T-helper 1 cell treated with Interleukin-12 subunit alpha and Interleukin-12 subunit beta and Interleukin-4 antibody, amounts not matched to agents 30 ng/mL and 1 ng/mL, for 36 hours (primary cell): ENCODE results near the gene STX18. TPM values are rescaled to one million over a fixed set of nuclear protein-coding genes. Genes with fewer than 3 reads are reported as not detected.
"Not testable (repeated sequence)": the region's sequence is repeated elsewhere in the genome, so short reads cannot be mapped to it uniquely, and the experiment has no call there.

Experiments used
- intact Hi-C: fragments of 100-400 bp; cut with micrococcal nuclease; formaldehyde crosslinking; loops from one replicate; pipeline ENCODE4 v1.15.1; 2024
- total RNA-seq: library from RNA; stranded (reverse); gene quantifications from 2 replicates; pipeline ENCODE4 v1.2.3, GENCODE V29; 2022

The STX18 gene
- total RNA-seq, 1 donor from 2014 or later: 20.7 TPM

GRCh38 chr4:4481399-4481994, 60.4 kb downstream of the STX18 start:
- intact Hi-C loops: loop anchor here (10.0 kb wide), 1 partner anchor 253 kb away; no protein-coding TSS in a partner anchor

- intact Hi-C loops: loop anchor here (10.0 kb wide), 1 partner anchor 254 kb away; no protein-coding TSS in a partner anchor
These were observed 61.0 kb downstream of the STX18 start for GRCh38 chr4:4480685-4481398.

GRCh38 chr4:4480205-4480604, 61.6 kb downstream of the STX18 start:
- intact Hi-C loops: loop anchor here (10.0 kb wide), 1 partner anchor 255 kb away; no protein-coding TSS in a partner anchor

- intact Hi-C loops: no loop called here
These were observed 62.5 kb downstream of the STX18 start for GRCh38 chr4:4479366-4479765.

- intact Hi-C loops: no loop called here
These were observed 64.1 kb downstream of the STX18 start for GRCh38 chr4:4477796-4478195.

GRCh38 chr4:4477391-4477790, 64.5 kb downstream of the STX18 start:
- intact Hi-C loops: no loop called here

GRCh38 chr4:4474476-4474875, 67.4 kb downstream of the STX18 start:
- intact Hi-C loops: no loop called here

- intact Hi-C loops: no loop called here
These were observed 69.4 kb downstream of the STX18 start for GRCh38 chr4:4472344-4472958.

- intact Hi-C loops: no loop called here
These were observed 70.7 kb downstream of the STX18 start for GRCh38 chr4:4471195-4471594.

- intact Hi-C loops: no loop called here
These were observed 71.6 kb downstream of the STX18 start for GRCh38 chr4:4470208-4470607.

GRCh38 chr4:4465238-4465637, 76.6 kb downstream of the STX18 start:
- intact Hi-C loops: not testable (repeated sequence)

- intact Hi-C loops: no loop called here
These were observed 78.9 kb downstream of the STX18 start for GRCh38 chr4:4462970-4463369.

GRCh38 chr4:4461850-4462249, 80.0 kb downstream of the STX18 start:
- intact Hi-C loops: no loop called here

- intact Hi-C loops: no loop called here
These were observed 80.7 kb downstream of the STX18 start for GRCh38 chr4:4461178-4461577.

- intact Hi-C loops: no loop called here
These were observed 81.1 kb downstream of the STX18 start for GRCh38 chr4:4460759-4461158.

GRCh38 chr4:4459181-4459580, 82.7 kb downstream of the STX18 start:
- intact Hi-C loops: no loop called here

GRCh38 chr4:4457803-4458553, 83.9 kb downstream of the STX18 start:
- intact Hi-C loops: no loop called here

GRCh38 chr4:4456816-4457578, 84.9 kb downstream of the STX18 start:
- intact Hi-C loops: no loop called here

GRCh38 chr4:4456351-4456750, 85.5 kb downstream of the STX18 start:
- intact Hi-C loops: no loop called here

- intact Hi-C loops: no loop called here
These were observed 86.5 kb downstream of the STX18 start for GRCh38 chr4:4455210-4455865.
